HEK293 (cell line): ENCODE data around the gene ANTXRL.
"Not testable (repeated sequence)": the region's sequence is repeated elsewhere in the genome, so short reads cannot be mapped to it uniquely, and the experiment has no call there.

Experiments used
- CTCF ChIA-PET: fragments of 350-600 bp; formaldehyde crosslinking; extraction: SDS; loops from one replicate; lab custom pipeline; 2021; ENCODE audit warnings: antibody characterized with exemption; lab: Yijun Ruan, JAX
- POLR2A ChIA-PET: fragments of 300-600 bp; formaldehyde crosslinking; extraction: SDS; loops from one replicate; lab custom pipeline; 2020; ENCODE audit warnings: antibody characterized with exemption, inconsistent platforms; lab: Yijun Ruan, JAX
- H3K27ac ChIP-seq: fragments of 200-500 bp; sonication (Bioruptor generic); 2 replicates; pipeline ENCODE4 v1.5.1; 2014; ENCODE audit warnings: low read depth, low read length, control low read depth, inconsistent platforms; ENCODE audit errors: extremely low read depth
- H3K36me3 ChIP-seq, 2 experiments: fragments of 200-500 bp in 1 of 2; sonication (Bioruptor generic) in 1 of 2; 1 replicate in 1 of 2; 2 replicates in 1 of 2; pipeline ENCODE4 v1.5.1; 2014 to 2017; ENCODE audit warnings: inconsistent platforms in 2 of 2, low read length in 2 of 2; ENCODE audit not compliant: control insufficient read depth in 2 of 2, insufficient read depth in 1 of 2
- H3K4me1 ChIP-seq: fragments of 200-500 bp; sonication (Bioruptor generic); 2 replicates; pipeline ENCODE4 v1.5.1; 2014; ENCODE audit warnings: mild to moderate bottlenecking, low read length, inconsistent platforms; ENCODE audit not compliant: control insufficient read depth, insufficient read depth
- H3K4me3 ChIP-seq: 2 replicates; pipeline ENCODE4 v1.5.1; 2011; ENCODE audit warnings: low read depth, mild to moderate bottlenecking, control low read depth, low read length, moderate library complexity
- H3K9me3 ChIP-seq: fragments of 200-500 bp; sonication (Bioruptor generic); 2 replicates; pipeline ENCODE4 v1.5.1; 2014; ENCODE audit warnings: low read depth, low read length, inconsistent platforms; ENCODE audit not compliant: control insufficient read depth, insufficient read depth
- GLIS2 ChIP-seq: fragments of 450-650 bp; formaldehyde crosslinking; IDR thresholded peaks from 2 replicates; pipeline ENCODE4 v1.5.1; 2016; ENCODE audit warnings: missing biosample characterization, missing genetic modification characterization
- HOXC10 ChIP-seq: sonication (generic); formaldehyde crosslinking; IDR thresholded peaks from 2 replicates; pipeline ENCODE4 v1.8.1; 2023; ENCODE audit warnings: mild to moderate bottlenecking, missing genetic modification reagents
- SP2 ChIP-seq: fragments of 450-650 bp; formaldehyde crosslinking; IDR thresholded peaks from 2 replicates; pipeline ENCODE4 v1.5.1; 2016; ENCODE audit warnings: missing biosample characterization, missing genetic modification characterization
- SP3 ChIP-seq: fragments of 450-650 bp; formaldehyde crosslinking; IDR thresholded peaks from 2 replicates; pipeline ENCODE4 v1.5.1; 2016; ENCODE audit warnings: missing biosample characterization, missing genetic modification characterization
- ZBTB17 ChIP-seq: fragments of 450-650 bp; formaldehyde crosslinking; IDR thresholded peaks from 2 replicates; pipeline ENCODE4 v1.5.1; 2016; ENCODE audit warnings: missing biosample characterization, missing genetic modification characterization
- ZBTB21 ChIP-seq: fragments of 450-650 bp; formaldehyde crosslinking; IDR thresholded peaks from 2 replicates; pipeline ENCODE4 v1.5.1; 2017; ENCODE audit warnings: missing biosample characterization, missing genetic modification characterization
- ZBTB44 ChIP-seq: fragments of 450-650 bp; IDR thresholded peaks from 2 replicates; pipeline ENCODE4 v1.5.1; 2018; ENCODE audit warnings: missing biosample characterization, mild to moderate bottlenecking, missing genetic modification characterization
- ZBTB48 ChIP-seq: fragments of 450-650 bp; formaldehyde crosslinking; IDR thresholded peaks from 2 replicates; pipeline ENCODE4 v1.5.1; 2016; ENCODE audit warnings: missing biosample characterization, missing genetic modification characterization
- ZBTB6 ChIP-seq: fragments of 450-650 bp; formaldehyde crosslinking; IDR thresholded peaks from 2 replicates; pipeline ENCODE4 v1.5.1; 2017; ENCODE audit warnings: missing biosample characterization, missing genetic modification characterization
- ZFHX2 ChIP-seq: fragments of 450-650 bp; formaldehyde crosslinking; conservative IDR thresholded peaks from 2 replicates; pipeline ENCODE4 v1.5.1; 2016; ENCODE audit warnings: missing biosample characterization, missing genetic modification characterization
- ZFP37 ChIP-seq: fragments of 450-650 bp; formaldehyde crosslinking; IDR thresholded peaks from 2 replicates; pipeline ENCODE4 v1.5.1; 2016; ENCODE audit warnings: missing biosample characterization, missing genetic modification characterization
- ZNF148 ChIP-seq: fragments of 450-650 bp; formaldehyde crosslinking; IDR thresholded peaks from 2 replicates; pipeline ENCODE4 v1.5.0; 2017; ENCODE audit warnings: missing biosample characterization, missing genetic modification characterization, borderline replicate concordance
- ZNF449 ChIP-seq: fragments of 450-650 bp; formaldehyde crosslinking; IDR thresholded peaks from 2 replicates; pipeline ENCODE4 v1.5.1; 2017; ENCODE audit warnings: missing biosample characterization, mild to moderate bottlenecking, missing genetic modification characterization, moderate library complexity
- ZNF785 ChIP-seq: fragments of 450-650 bp; formaldehyde crosslinking; IDR thresholded peaks from 2 replicates; pipeline ENCODE4 v1.5.1; 2016; ENCODE audit warnings: missing biosample characterization, missing genetic modification characterization
- TF ChIP-seq, protein P1 (sequence below): fragments of 450-650 bp; formaldehyde crosslinking; IDR thresholded peaks from 2 replicates; pipeline ENCODE4 v1.5.1; 2016; ENCODE audit warnings: missing biosample characterization, missing genetic modification characterization
- TF ChIP-seq, protein P2 (sequence below): fragments of 450-650 bp; formaldehyde crosslinking; IDR thresholded peaks from 2 replicates; pipeline ENCODE4 v1.5.1; 2016; ENCODE audit warnings: missing biosample characterization, missing genetic modification characterization, borderline replicate concordance

The ANTXRL gene

DNA sequence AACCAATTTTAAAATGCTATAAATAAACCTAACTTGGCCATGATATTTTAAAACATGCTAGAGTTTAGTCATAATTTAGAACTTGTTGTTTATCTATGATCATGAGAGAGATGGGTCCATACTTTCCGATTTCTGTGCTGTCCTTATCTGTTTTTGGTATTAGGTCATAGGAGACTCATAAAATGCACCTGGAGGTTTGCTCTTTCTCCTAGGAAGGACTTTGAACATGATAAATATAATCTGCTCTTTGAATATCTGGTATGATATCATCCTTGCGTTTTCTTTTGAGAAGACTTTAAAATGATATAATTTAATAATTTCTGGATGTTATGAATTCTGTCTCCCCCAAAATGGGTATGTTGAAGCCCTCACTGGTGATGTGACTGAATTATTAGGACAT, 9.0 kb upstream of the ANTXRL start (continued):
- TF ChIP-seq, protein P1, sequence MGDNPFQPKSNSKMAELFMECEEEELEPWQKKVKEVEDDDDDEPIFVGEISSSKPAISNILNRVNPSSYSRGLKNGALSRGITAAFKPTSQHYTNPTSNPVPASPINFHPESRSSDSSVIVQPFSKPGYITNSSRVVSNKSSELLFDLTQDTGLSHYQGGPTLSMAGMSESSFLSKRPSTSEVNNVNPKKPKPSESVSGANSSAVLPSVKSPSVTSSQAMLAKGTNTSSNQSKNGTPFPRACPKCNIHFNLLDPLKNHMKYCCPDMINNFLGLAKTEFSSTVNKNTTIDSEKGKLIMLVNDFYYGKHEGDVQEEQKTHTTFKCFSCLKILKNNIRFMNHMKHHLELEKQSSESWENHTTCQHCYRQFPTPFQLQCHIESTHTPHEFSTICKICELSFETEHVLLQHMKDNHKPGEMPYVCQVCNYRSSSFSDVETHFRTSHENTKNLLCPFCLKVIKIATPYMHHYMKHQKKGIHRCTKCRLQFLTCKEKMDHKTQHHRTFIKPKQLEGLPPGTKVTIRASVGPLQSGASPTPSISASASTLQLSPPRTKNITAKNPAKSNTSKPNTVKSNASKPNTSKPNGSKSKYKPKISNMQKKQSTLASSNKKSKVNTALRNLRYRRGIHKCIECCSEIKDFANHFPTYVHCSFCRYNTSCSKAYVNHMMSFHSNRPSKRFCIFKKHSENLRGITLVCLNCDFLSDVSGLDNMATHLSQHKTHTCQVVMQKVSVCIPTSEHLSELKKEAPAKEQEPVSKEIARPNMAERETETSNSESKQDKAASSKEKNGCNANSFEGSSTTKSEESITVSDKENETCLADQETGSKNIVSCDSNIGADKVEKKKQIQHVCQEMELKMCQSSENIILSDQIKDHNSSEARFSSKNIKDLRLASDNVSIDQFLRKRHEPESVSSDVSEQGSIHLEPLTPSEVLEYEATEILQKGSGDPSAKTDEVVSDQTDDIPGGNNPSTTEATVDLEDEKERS (tag by site-specific recombination), result no peak
- TF ChIP-seq ZNF785 (tag by site-specific recombination), result no peak
- no peak for TF ChIP-seq HOXC10
- TF ChIP-seq ZBTB44 (tag by site-specific recombination), result no peak
- TF ChIP-seq ZBTB17 (tag by site-specific recombination), result no peak
- TF ChIP-seq, protein P2, sequence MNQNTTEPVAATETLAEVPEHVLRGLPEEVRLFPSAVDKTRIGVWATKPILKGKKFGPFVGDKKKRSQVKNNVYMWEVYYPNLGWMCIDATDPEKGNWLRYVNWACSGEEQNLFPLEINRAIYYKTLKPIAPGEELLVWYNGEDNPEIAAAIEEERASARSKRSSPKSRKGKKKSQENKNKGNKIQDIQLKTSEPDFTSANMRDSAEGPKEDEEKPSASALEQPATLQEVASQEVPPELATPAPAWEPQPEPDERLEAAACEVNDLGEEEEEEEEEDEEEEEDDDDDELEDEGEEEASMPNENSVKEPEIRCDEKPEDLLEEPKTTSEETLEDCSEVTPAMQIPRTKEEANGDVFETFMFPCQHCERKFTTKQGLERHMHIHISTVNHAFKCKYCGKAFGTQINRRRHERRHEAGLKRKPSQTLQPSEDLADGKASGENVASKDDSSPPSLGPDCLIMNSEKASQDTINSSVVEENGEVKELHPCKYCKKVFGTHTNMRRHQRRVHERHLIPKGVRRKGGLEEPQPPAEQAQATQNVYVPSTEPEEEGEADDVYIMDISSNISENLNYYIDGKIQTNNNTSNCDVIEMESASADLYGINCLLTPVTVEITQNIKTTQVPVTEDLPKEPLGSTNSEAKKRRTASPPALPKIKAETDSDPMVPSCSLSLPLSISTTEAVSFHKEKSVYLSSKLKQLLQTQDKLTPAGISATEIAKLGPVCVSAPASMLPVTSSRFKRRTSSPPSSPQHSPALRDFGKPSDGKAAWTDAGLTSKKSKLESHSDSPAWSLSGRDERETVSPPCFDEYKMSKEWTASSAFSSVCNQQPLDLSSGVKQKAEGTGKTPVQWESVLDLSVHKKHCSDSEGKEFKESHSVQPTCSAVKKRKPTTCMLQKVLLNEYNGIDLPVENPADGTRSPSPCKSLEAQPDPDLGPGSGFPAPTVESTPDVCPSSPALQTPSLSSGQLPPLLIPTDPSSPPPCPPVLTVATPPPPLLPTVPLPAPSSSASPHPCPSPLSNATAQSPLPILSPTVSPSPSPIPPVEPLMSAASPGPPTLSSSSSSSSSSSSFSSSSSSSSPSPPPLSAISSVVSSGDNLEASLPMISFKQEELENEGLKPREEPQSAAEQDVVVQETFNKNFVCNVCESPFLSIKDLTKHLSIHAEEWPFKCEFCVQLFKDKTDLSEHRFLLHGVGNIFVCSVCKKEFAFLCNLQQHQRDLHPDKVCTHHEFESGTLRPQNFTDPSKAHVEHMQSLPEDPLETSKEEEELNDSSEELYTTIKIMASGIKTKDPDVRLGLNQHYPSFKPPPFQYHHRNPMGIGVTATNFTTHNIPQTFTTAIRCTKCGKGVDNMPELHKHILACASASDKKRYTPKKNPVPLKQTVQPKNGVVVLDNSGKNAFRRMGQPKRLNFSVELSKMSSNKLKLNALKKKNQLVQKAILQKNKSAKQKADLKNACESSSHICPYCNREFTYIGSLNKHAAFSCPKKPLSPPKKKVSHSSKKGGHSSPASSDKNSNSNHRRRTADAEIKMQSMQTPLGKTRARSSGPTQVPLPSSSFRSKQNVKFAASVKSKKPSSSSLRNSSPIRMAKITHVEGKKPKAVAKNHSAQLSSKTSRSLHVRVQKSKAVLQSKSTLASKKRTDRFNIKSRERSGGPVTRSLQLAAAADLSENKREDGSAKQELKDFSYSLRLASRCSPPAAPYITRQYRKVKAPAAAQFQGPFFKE (tag by site-specific recombination), result no peak
- TF ChIP-seq GLIS2 (tag by site-specific recombination), result no peak
- TF ChIP-seq ZBTB21, result no peak
- TF ChIP-seq ZBTB48, result no peak
- TF ChIP-seq ZFHX2, result no peak

DNA sequence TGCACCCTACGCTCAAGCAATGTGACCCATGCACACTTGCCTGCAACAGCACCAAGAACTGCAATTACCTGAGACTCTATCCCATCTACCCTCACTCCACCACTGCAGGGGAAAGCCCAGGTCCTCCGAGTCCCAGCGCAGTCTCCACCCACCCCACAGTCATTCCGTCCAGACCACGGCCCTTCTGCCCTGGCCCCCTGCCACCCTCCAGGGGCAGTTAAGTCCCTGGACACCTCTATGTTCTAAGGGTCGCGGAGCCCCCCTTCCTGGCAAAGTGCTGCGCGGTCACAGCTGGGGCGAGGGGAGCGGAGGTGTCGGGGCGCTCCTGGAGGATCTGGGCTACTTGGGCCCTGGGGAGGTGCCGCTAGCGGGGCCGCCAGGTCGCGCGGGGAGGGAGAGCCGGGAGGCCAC, 4.4 kb upstream of the ANTXRL start:
- H3K9me3 ChIP-seq, H3K27ac ChIP-seq, H3K36me3 ChIP-seq, H3K4me1 ChIP-seq, CTCF ChIA-PET: not testable (repeated sequence)
- peak overlapping the region; percentile 40 for H3K4me3 ChIP-seq
- POLR2A ChIA-PET, result interaction anchor here (1.2 to 2.9 kb wide), 2 partner anchors 176 to 1098 kb away, joined by 3 to 32 read pairs; no protein-coding TSS in a partner anchor

- Histone ChIP-seq H3K27ac (no peak overlapping the region; the same call in 1 of the 2 replicates), H3K4me1 (no peaks in the 10 kb centered on the region), H3K4me3 (peak overlapping the region; percentile 40), H3K9me3 (no peaks in the 10 kb centered on the region), H3K36me3 (no peaks in the 10 kb centered on the region)
- CTCF ChIA-PET, result no interaction called here
- POLR2A ChIA-PET, result interaction anchor here (1.2 to 2.9 kb wide), 3 partner anchors 176 to 1098 kb away, joined by 3 to 32 read pairs (median 6); no protein-coding TSS in a partner anchor
- TF ChIP-seq SP3 (tag by site-specific recombination) (0 out of 2 replicates have a peak, but pooled peaks have one; percentile 28), ZNF148 (no peak), ZNF449 (tag by site-specific recombination) (peak; percentile 51; the same call in 1 of the 2 replicates), ZFP37 (tag by site-specific recombination) (no peak), ZBTB6 (tag by site-specific recombination) (peak; percentile 56; the same call in 1 of the 2 replicates), SP2 (tag by site-specific recombination) (peak; percentile 60)
These were observed 3.8 kb upstream of the ANTXRL start for GRCh38 chr10:46282842-46283574.
